22Rv1 (cell line): Measurements from ENCODE around the gene UCHL3.

Experiments
- H3K27ac ChIP-seq: fragments of 450-650 bp; 2 replicates; pipeline ENCODE4 v1.5.1; 2017
- ZFX ChIP-seq: fragments of 450-650 bp; IDR thresholded peaks from 2 replicates; pipeline ENCODE4 v1.6.1; 2017; ENCODE audit warnings: antibody characterized with exemption, borderline replicate concordance
- TF ChIP-seq, protein P1 (sequence below): fragments of 450-650 bp; IDR thresholded peaks from 2 replicates; pipeline ENCODE4 v1.5.1; 2017; ENCODE audit warnings: mild to moderate bottlenecking

Gene UCHL3

DNA sequence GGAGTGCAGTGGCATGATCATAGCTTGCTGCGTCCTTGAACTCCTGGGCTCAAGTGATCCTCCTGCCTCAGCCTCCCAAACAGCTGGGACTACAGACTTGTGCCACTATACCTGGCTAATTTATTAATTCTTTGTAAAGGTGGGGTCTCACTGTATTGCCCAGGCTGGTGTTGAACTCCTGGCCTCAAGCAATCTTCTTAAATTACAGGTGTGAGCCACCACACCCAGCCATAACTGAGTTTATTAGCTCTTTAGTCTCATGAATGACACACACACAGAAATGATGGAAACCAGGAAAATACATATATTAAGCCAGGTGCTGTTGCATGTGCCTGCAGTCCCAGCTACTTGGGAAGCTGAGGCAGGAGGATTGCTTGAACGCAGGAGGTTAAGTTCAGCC, 53.4 kb downstream of the UCHL3 start:
- H3K27ac ChIP-seq, result no peak overlapping the region
- no peak for TF ChIP-seq ZFX
- TF ChIP-seq, protein P1, sequence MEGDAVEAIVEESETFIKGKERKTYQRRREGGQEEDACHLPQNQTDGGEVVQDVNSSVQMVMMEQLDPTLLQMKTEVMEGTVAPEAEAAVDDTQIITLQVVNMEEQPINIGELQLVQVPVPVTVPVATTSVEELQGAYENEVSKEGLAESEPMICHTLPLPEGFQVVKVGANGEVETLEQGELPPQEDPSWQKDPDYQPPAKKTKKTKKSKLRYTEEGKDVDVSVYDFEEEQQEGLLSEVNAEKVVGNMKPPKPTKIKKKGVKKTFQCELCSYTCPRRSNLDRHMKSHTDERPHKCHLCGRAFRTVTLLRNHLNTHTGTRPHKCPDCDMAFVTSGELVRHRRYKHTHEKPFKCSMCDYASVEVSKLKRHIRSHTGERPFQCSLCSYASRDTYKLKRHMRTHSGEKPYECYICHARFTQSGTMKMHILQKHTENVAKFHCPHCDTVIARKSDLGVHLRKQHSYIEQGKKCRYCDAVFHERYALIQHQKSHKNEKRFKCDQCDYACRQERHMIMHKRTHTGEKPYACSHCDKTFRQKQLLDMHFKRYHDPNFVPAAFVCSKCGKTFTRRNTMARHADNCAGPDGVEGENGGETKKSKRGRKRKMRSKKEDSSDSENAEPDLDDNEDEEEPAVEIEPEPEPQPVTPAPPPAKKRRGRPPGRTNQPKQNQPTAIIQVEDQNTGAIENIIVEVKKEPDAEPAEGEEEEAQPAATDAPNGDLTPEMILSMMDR, result no peak

GRCh38 chr13:75607447-75607846, 57.9 kb downstream of the UCHL3 start:
- TF ChIP-seq, protein P1, result no peak
- no peak for TF ChIP-seq ZFX
- H3K27ac ChIP-seq, result no peak overlapping the region

DNA sequence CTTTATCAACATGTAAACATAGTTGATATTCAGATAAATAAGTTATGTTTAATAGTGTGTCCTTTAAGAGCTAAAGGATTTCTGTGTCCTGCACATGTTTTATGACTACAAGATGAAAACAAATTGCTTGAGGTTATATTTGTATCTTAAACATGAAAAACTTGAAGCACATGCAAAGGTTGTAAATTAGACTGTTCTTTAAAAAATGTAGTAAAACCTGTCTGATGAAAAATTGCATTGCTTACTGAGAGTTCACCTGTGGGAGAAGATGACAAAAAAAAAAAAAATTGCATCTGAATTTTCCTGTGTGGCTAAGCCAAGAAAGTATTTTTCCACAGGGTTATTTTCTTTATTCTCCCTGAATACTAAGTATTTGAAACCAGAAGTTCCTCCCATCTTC, 60.9 kb downstream of the UCHL3 start:
- TF ChIP-seq ZFX, result no peak
- TF ChIP-seq, protein P1, result no peak
- H3K27ac ChIP-seq, result peak overlapping the region; percentile 1; the same call in 1 of the 2 replicates

DNA sequence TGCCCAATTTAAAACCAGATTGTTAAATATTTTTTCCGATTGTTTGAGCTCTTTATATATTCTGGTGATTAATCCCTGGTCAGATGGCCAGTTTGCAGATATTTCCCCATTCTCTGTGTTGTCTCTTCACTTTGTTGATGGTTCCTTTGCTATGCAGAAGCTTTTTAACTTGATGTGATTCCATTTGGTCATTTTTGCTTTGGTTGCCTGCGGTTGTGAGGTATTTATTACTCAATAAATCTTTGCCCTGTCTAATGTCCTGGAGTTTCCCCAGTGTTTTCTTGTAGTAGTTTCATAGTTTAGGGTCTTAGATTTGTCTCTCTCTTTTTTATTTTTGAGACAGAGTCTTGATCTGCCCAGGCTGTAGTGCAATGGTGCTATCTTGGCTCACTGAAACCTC, 62.8 kb downstream of the UCHL3 start:
- no peak overlapping the region for H3K27ac ChIP-seq
- TF ChIP-seq, protein P1, result no peak
- no peak for TF ChIP-seq ZFX

- no peak for TF ChIP-seq ZFX
These were observed 67.6 kb downstream of the UCHL3 start for GRCh38 chr13:75617230-75617629.

GRCh38 chr13:75618308-75618707, 68.7 kb downstream of the UCHL3 start:
- H3K27ac ChIP-seq, result no peak overlapping the region
- TF ChIP-seq, protein P1, result no peak
- no peak for TF ChIP-seq ZFX

More at GRCh38 chr13:75617230-75617629, 67.6 kb downstream of the UCHL3 start:
- no peak overlapping the region for H3K27ac ChIP-seq

GRCh38 chr13:75620020-75620419, 70.4 kb downstream of the UCHL3 start:
- TF ChIP-seq, protein P1, result no peak
- TF ChIP-seq ZFX, result no peak
- H3K27ac ChIP-seq, result no peak overlapping the region

DNA sequence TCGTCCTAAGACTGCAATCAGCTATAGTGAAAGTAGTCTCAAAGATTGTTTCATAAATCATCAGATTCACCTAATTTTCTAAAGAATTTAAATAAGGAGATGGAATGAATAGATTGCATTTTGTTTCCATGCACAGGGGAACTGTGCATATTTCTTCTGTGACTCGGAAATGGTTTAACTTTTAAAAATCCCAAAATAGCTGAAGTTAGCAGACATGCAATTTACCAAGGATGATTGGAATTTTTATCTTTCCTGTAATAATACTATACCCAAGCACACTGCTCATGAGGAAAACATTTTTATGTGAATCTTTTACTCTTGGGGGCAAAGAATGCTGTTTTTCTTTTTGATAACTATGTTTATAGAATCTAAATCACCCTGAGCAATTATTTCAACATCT, 71.6 kb downstream of the UCHL3 start:
- no peak for TF ChIP-seq ZFX
- TF ChIP-seq, protein P1, result no peak
- no peak overlapping the region for H3K27ac ChIP-seq
